Measurements from ENCODE around the gene AKAP8L.

DNA sequence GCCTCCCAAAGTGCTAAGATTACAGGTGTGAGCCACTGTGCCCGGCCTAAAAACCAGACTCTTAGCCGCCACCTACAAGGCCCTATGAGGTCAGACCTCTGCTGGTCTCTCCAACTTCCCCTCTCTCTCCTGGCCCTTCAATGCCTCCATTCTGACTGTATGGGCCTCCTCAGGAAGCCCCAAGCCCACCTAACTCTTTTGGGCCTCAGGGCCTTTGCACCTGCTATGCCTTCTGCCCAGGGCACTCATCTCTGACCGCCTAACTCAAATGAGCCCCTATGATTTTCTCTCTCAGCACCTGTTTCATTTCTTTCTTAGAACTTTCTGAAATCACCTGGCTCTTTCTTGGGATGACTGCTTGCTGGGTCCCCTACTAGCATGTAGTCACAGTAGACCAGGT, 24.5 kb upstream of the AKAP8L start:
- TF ChIP-seq SMARCA5 (IDR thresholded peaks at IDR 0.05), result no peak
- TF ChIP-seq GTF2F1 (IDR thresholded peaks at IDR 0.05; ENCODE audit: low read depth, low read length), result no peak
- TF ChIP-seq EP300 (IDR thresholded peaks at IDR 0.05; ENCODE audit: low read length), result no peak
- TF ChIP-seq, protein P1, sequence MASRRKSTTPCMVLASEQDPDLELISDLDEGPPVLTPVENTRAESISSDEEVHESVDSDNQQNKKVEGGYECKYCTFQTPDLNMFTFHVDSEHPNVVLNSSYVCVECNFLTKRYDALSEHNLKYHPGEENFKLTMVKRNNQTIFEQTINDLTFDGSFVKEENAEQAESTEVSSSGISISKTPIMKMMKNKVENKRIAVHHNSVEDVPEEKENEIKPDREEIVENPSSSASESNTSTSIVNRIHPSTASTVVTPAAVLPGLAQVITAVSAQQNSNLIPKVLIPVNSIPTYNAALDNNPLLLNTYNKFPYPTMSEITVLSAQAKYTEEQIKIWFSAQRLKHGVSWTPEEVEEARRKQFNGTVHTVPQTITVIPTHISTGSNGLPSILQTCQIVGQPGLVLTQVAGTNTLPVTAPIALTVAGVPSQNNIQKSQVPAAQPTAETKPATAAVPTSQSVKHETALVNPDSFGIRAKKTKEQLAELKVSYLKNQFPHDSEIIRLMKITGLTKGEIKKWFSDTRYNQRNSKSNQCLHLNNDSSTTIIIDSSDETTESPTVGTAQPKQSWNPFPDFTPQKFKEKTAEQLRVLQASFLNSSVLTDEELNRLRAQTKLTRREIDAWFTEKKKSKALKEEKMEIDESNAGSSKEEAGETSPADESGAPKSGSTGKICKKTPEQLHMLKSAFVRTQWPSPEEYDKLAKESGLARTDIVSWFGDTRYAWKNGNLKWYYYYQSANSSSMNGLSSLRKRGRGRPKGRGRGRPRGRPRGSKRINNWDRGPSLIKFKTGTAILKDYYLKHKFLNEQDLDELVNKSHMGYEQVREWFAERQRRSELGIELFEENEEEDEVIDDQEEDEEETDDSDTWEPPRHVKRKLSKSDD (conservative IDR thresholded peaks at IDR 0.05; ENCODE audit: low read length), result no peak
- TF ChIP-seq, protein P2, sequence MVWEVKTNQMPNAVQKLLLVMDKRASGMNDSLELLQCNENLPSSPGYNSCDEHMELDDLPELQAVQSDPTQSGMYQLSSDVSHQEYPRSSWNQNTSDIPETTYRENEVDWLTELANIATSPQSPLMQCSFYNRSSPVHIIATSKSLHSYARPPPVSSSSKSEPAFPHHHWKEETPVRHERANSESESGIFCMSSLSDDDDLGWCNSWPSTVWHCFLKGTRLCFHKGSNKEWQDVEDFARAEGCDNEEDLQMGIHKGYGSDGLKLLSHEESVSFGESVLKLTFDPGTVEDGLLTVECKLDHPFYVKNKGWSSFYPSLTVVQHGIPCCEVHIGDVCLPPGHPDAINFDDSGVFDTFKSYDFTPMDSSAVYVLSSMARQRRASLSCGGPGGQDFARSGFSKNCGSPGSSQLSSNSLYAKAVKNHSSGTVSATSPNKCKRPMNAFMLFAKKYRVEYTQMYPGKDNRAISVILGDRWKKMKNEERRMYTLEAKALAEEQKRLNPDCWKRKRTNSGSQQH (CRISPR knock-in tag; IDR thresholded peaks at IDR 0.05), result no peak
- TF ChIP-seq NCOA1 (IDR thresholded peaks at IDR 0.05; ENCODE audit: low read depth), result no peak
- TF ChIP-seq, protein P3, sequence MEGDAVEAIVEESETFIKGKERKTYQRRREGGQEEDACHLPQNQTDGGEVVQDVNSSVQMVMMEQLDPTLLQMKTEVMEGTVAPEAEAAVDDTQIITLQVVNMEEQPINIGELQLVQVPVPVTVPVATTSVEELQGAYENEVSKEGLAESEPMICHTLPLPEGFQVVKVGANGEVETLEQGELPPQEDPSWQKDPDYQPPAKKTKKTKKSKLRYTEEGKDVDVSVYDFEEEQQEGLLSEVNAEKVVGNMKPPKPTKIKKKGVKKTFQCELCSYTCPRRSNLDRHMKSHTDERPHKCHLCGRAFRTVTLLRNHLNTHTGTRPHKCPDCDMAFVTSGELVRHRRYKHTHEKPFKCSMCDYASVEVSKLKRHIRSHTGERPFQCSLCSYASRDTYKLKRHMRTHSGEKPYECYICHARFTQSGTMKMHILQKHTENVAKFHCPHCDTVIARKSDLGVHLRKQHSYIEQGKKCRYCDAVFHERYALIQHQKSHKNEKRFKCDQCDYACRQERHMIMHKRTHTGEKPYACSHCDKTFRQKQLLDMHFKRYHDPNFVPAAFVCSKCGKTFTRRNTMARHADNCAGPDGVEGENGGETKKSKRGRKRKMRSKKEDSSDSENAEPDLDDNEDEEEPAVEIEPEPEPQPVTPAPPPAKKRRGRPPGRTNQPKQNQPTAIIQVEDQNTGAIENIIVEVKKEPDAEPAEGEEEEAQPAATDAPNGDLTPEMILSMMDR (IDR thresholded peaks at IDR 0.05 in 2 of 3, conservative IDR thresholded peaks at IDR 0.05 in 1 of 3; ENCODE audit: insufficient read depth in 2 of 3, low read depth in 1 of 3, low read length in 3 of 3), result no peak
- TF ChIP-seq, protein P4, sequence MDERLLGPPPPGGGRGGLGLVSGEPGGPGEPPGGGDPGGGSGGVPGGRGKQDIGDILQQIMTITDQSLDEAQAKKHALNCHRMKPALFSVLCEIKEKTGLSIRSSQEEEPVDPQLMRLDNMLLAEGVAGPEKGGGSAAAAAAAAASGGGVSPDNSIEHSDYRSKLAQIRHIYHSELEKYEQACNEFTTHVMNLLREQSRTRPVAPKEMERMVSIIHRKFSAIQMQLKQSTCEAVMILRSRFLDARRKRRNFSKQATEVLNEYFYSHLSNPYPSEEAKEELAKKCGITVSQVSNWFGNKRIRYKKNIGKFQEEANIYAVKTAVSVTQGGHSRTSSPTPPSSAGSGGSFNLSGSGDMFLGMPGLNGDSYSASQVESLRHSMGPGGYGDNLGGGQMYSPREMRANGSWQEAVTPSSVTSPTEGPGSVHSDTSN (CRISPR knock-in tag; IDR thresholded peaks at IDR 0.05; ENCODE audit: low read depth), result no peak
- TF ChIP-seq, protein P4 (tag; conservative IDR thresholded peaks at IDR 0.05; ENCODE audit: low read depth), result no peak
- no peak for TF ChIP-seq POLR2H (tag; IDR thresholded peaks at IDR 0.05; ENCODE audit: low read depth)
- TF ChIP-seq KAT7 (CRISPR knock-in tag; IDR thresholded peaks at IDR 0.05; ENCODE audit: borderline replicate concordance), result no peak
